Breast epithelium (tissue), 3 donors: ENCODE results near the gene EFNA4.

Experiments
- POLR2A ChIP-seq: fragments of 450-650 bp; IDR thresholded peaks from one replicate; pipeline ENCODE4 v1.6.1; 2016; ENCODE audit warnings: antibody characterized with exemption, mild to moderate bottlenecking, moderate library complexity
- TF ChIP-seq, protein P1 (sequence below), 3 donors: fragments of 450-650 bp; IDR thresholded peaks; one replicate each; pipeline ENCODE4 v1.5.1; 2016 to 2017; ENCODE audit warnings: antibody characterized with exemption in 3 of 3, mild to moderate bottlenecking in 3 of 3, moderate library complexity in 3 of 3

DNA sequence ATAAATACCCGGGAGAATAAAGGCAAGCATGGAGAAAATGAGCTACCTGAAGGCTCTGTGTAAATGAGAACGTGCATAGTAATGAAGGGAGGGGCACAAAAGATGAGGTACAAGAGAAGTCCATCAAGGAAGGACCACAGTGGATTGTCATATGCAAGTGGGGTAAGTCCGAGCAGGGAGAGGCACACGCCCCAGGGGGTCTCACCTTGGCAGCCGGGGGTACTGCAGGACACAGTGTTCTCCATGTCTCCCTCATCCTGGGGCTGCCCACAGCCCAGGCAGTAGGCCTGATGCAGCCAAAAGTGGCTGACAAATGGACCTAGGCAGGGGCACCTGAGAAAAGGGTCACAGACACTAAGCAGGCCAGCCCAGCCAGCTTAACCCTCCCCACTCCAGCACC lies 39.9 kb upstream of the EFNA4 start:
- TF ChIP-seq POLR2A: no peak
- TF ChIP-seq, protein P1, sequence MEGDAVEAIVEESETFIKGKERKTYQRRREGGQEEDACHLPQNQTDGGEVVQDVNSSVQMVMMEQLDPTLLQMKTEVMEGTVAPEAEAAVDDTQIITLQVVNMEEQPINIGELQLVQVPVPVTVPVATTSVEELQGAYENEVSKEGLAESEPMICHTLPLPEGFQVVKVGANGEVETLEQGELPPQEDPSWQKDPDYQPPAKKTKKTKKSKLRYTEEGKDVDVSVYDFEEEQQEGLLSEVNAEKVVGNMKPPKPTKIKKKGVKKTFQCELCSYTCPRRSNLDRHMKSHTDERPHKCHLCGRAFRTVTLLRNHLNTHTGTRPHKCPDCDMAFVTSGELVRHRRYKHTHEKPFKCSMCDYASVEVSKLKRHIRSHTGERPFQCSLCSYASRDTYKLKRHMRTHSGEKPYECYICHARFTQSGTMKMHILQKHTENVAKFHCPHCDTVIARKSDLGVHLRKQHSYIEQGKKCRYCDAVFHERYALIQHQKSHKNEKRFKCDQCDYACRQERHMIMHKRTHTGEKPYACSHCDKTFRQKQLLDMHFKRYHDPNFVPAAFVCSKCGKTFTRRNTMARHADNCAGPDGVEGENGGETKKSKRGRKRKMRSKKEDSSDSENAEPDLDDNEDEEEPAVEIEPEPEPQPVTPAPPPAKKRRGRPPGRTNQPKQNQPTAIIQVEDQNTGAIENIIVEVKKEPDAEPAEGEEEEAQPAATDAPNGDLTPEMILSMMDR (IDR thresholded peaks at IDR 0.05): no peak
